ENCODE data around the gene PRMT5.
"Not testable (repeated sequence)": the region's sequence is repeated elsewhere in the genome, so short reads cannot be mapped to it uniquely, and the experiment has no call there.

PRMT5 gene

GRCh38 chr14:22955702-22956569 is 26.8 kb upstream of the PRMT5 start:
- DNase-seq (ENCODE audit: low read depth), result no peak
- TF ChIP-seq CTCF (conservative IDR thresholded peaks at IDR 0.05; ENCODE audit: low read depth, low read length), result no peak
- H3K4me3 ChIP-seq (ENCODE audit: low read length), result peak overlapping the region; percentile 68

- H3K4me3 ChIP-seq (ENCODE audit: low read length), result no peak overlapping the region
- no peak for TF ChIP-seq CTCF (conservative IDR thresholded peaks at IDR 0.05; ENCODE audit: low read depth, low read length)
- DNase-seq (ENCODE audit: low read depth), result no peak
Observed at GRCh38 chr14:22952418-22952817, 23.2 kb upstream of the PRMT5 start.

GRCh38 chr14:22951795-22952194 is 22.6 kb upstream of the PRMT5 start:
- H3K4me3 ChIP-seq (ENCODE audit: low read length), result not testable (repeated sequence)

GRCh38 chr14:22945642-22946041 is 16.5 kb upstream of the PRMT5 start:
- no peak for TF ChIP-seq CTCF (conservative IDR thresholded peaks at IDR 0.05; ENCODE audit: low read depth, low read length)
- no peak overlapping the region for H3K4me3 ChIP-seq (ENCODE audit: low read length)
- no peak for DNase-seq (ENCODE audit: low read depth)

More at GRCh38 chr14:22951795-22952194, 22.6 kb upstream of the PRMT5 start:
- not testable (repeated sequence) for DNase-seq (ENCODE audit: low read depth)

GRCh38 chr14:22939684-22940083 is 10.5 kb upstream of the PRMT5 start:
- no peak for TF ChIP-seq CTCF (conservative IDR thresholded peaks at IDR 0.05; ENCODE audit: low read depth, low read length)
- H3K4me3 ChIP-seq (ENCODE audit: low read length), result no peak overlapping the region
- DNase-seq (ENCODE audit: low read depth), result no peak

- no peak for TF ChIP-seq CTCF (conservative IDR thresholded peaks at IDR 0.05; ENCODE audit: low read depth, low read length)
- DNase-seq (ENCODE audit: low read depth), result no peak
- H3K4me3 ChIP-seq (ENCODE audit: low read length), result no peak overlapping the region
Observed at GRCh38 chr14:22935156-22935555, 6.0 kb upstream of the PRMT5 start.

- no peak for TF ChIP-seq CTCF (conservative IDR thresholded peaks at IDR 0.05; ENCODE audit: low read depth, low read length)
- DNase-seq (ENCODE audit: low read depth), result no peak
- H3K4me3 ChIP-seq (ENCODE audit: low read length), result no peak overlapping the region
Observed at GRCh38 chr14:22932146-22932545, 3.0 kb upstream of the PRMT5 start.

Data from retinal pigment epithelial cell (primary cell).